Right cardiac atrium (tissue), 5 donors: ENCODE measurements around the gene TRPV3. TPM values are rescaled to one million over a fixed set of nuclear protein-coding genes. Genes with fewer than 3 reads are reported as not detected.
"Not testable (repeated sequence)": the region's sequence is repeated elsewhere in the genome, so short reads cannot be mapped to it uniquely, and the experiment has no call there.

Experiments
- ATAC-seq, 2 donors: fragments of 200-7000 bp; cut with Tn5 transposase; one replicate each; pipeline versions ENCODE4 v1.8.0 to v1.9.1; 2020; ENCODE audit warnings: moderate library complexity in 2 of 2, mild to moderate bottlenecking in 1 of 2
- DNase-seq, 3 donors: peaks; one replicate each; pipeline ENCODE4 v3.0.0-alpha.2; 2020
- H3K27ac ChIP-seq: one replicate; pipeline ENCODE4 v1.5.1; 2013; ENCODE audit warnings: mild to moderate bottlenecking, low read length, control low read depth, moderate library complexity
- H3K27me3 ChIP-seq: one replicate; pipeline ENCODE4 v1.6.1; 2013; ENCODE audit not compliant: control insufficient read depth, insufficient read depth
- H3K4me1 ChIP-seq: one replicate; pipeline ENCODE4 v1.6.1; 2013; ENCODE audit warnings: low read length; ENCODE audit not compliant: control insufficient read depth, insufficient read depth
- H3K4me3 ChIP-seq: one replicate; pipeline ENCODE4 v1.5.1; 2013; ENCODE audit warnings: low read length, control low read depth
- H3K9me3 ChIP-seq: one replicate; pipeline ENCODE4 v1.6.1; 2013; ENCODE audit warnings: low read length; ENCODE audit not compliant: control insufficient read depth
- WGBS: extraction: QIAGEN DNeasy Blood & Tissue Kit; methylation state at CpG from one replicate; pipeline ENCODE4 v1.1.7; 2013; 5-methylcytosine and 5-hydroxymethylcytosine counted together
- intact Hi-C, 4 donors: fragments of 100-400 bp; cut with DNase I; formaldehyde crosslinking; loops; one replicate each; pipeline versions ENCODE4 v1.11.0 to v1.14.0; 2022 to 2023
- polyA plus RNA-seq: library from polyadenylated mRNA; stranded (reverse); fragments of 200-250 nt; gene quantifications from one replicate; pipeline ENCODE4 v1.2.3, GENCODE V29; 2013
- total RNA-seq, 4 donors: library from RNA; stranded (reverse); fragmentation: NEBNext Ultra II Directional; extraction: Animal tissue kit (Norgen Biotek cat#: 25700); gene quantifications; one replicate each; pipeline ENCODE4 v1.2.1, GENCODE V29; 2021
- donor health status: healthy with polysubstance abuse.
- donor health status: DM: no; HTN: yes; CAD: no.
- donor health status: DM: no; HTN: no; CAD: no.
- donor health status: DM: no; HTN: yes; CAD: no; lungs with severe emphysema.
- donor health status: DM: yes; HTN: yes; CAD: no.

TRPV3 gene
- total and polyA plus RNA-seq, 5 donors: 1.6 to 3.3 (median 2.7) TPM

- H3K27ac ChIP-seq: no peak overlapping the region
- H3K27me3 ChIP-seq: no peaks in the 10 kb centered on the region
- H3K9me3 ChIP-seq: no peaks in the 10 kb centered on the region
- DNase-seq (peak in 1 of 3 donors; percentile 31), ATAC-seq (no peak)
- H3K4me3 ChIP-seq: no peak overlapping the region
- intact Hi-C loops: no loop called here
- H3K4me1 ChIP-seq: no peaks in the 10 kb centered on the region
- WGBS: 85% methylated on average over 22 of the region's 22 CpGs
Observed at GRCh38 chr17:3573246-3574100, 15.9 kb upstream of the TRPV3 start.

- DNase-seq (no peak), ATAC-seq (no peak)
- Histone ChIP-seq H3K4me3 (no peak overlapping the region), H3K27me3 (no peaks in the 10 kb centered on the region), H3K4me1 (no peaks in the 10 kb centered on the region), H3K27ac (no peak overlapping the region), H3K9me3 (no peaks in the 10 kb centered on the region)
- 94% methylated on average over 7 of the region's 7 CpGs for WGBS
- intact Hi-C loops: no loop called here
Observed at GRCh38 chr17:3572231-3572630, 14.6 kb upstream of the TRPV3 start.

- Histone ChIP-seq H3K4me3 (no peak overlapping the region), H3K9me3 (no peaks in the 10 kb centered on the region), H3K27me3 (no peaks in the 10 kb centered on the region), H3K27ac (no peak overlapping the region), H3K4me1 (no peaks in the 10 kb centered on the region)
- intact Hi-C loops: no loop called here
- peak in 1 of 3 donors; percentile 53 for DNase-seq
- WGBS: 94% methylated on average over 36 of the region's 36 CpGs
- peak; percentile 11 to 36 for ATAC-seq
Observed at GRCh38 chr17:3571043-3571900, 13.7 kb upstream of the TRPV3 start.

GRCh38 chr17:3569534-3570137 is 12.0 kb upstream of the TRPV3 start:
- intact Hi-C loops: no loop called here
- Histone ChIP-seq H3K9me3 (no peaks in the 10 kb centered on the region), H3K27me3 (no peaks in the 10 kb centered on the region), H3K4me3 (no peak overlapping the region), H3K4me1 (no peaks in the 10 kb centered on the region), H3K27ac (no peak overlapping the region)
- ATAC-seq (no peak), DNase-seq (no peak)
- 92% methylated on average over 9 of the region's 9 CpGs for whole genome bisulfite sequencing

GRCh38 chr17:3566551-3566950 is 8.9 kb upstream of the TRPV3 start:
- DNase-seq: no peak
- Histone ChIP-seq H3K27me3 (no peaks in the 10 kb centered on the region), H3K4me1 (peaks cover 3% of the 10 kb centered on the region), H3K4me3 (no peak overlapping the region), H3K9me3 (no peaks in the 10 kb centered on the region), H3K27ac (no peak overlapping the region)
- intact Hi-C loops: no loop called here
- ATAC-seq: no peak
- 84% methylated on average over 12 of the region's 12 CpGs for WGBS

- ATAC-seq: no peak
- no peaks in the 10 kb centered on the region for H3K9me3 ChIP-seq
- peaks cover 3% of the 10 kb centered on the region for H3K4me1 ChIP-seq
- no peak for DNase-seq
- 87% methylated on average over 4 of the region's 4 CpGs for WGBS
- no peaks in the 10 kb centered on the region for H3K27me3 ChIP-seq
- intact Hi-C loops: no loop called here
- no peak overlapping the region for H3K27ac ChIP-seq
- H3K4me3 ChIP-seq: no peak overlapping the region
Observed at GRCh38 chr17:3565143-3565542, 7.5 kb upstream of the TRPV3 start.

GRCh38 chr17:3564241-3564640 is 6.6 kb upstream of the TRPV3 start:
- H3K27ac ChIP-seq, H3K4me3 ChIP-seq, H3K9me3 ChIP-seq, H3K4me1 ChIP-seq, intact Hi-C loops, H3K27me3 ChIP-seq, DNase-seq, ATAC-seq: not testable (repeated sequence)
- WGBS: 95% methylated on average over 27 of the region's 28 CpGs

- intact Hi-C loops: no loop called here
- H3K4me1 ChIP-seq: peaks cover 3% of the 10 kb centered on the region
- DNase-seq (no peak), ATAC-seq (no peak)
- no peaks in the 10 kb centered on the region for H3K27me3 ChIP-seq
- H3K27ac ChIP-seq: no peak overlapping the region
- no peak overlapping the region for H3K4me3 ChIP-seq
- WGBS: 88% methylated on average over 9 of the region's 9 CpGs
- H3K9me3 ChIP-seq: no peaks in the 10 kb centered on the region
Observed at GRCh38 chr17:3559270-3559645, 1.6 kb upstream of the TRPV3 start.

GRCh38 chr17:3558603-3559269 is 1.1 kb upstream of the TRPV3 start:
- Histone ChIP-seq H3K4me3 (no peak overlapping the region), H3K27me3 (no peaks in the 10 kb centered on the region), H3K4me1 (peaks cover 3% of the 10 kb centered on the region), H3K27ac (no peak overlapping the region), H3K9me3 (no peaks in the 10 kb centered on the region)
- intact Hi-C loops: no loop called here
- DNase-seq: no peak
- no peak for ATAC-seq
- WGBS: 41% methylated on average over 25 of the region's 25 CpGs

GRCh38 chr17:3556916-3557767 is 470 bp downstream of the TRPV3 start:
- Histone ChIP-seq H3K27ac (no peak overlapping the region), H3K9me3 (no peaks in the 10 kb centered on the region), H3K27me3 (no peaks in the 10 kb centered on the region), H3K4me3 (no peak overlapping the region), H3K4me1 (no peaks in the 10 kb centered on the region)
- ATAC-seq (peak in 1 of 2 donors; percentile 8), DNase-seq (no peak)
- 71% methylated on average over 15 of the region's 15 CpGs for WGBS
- intact Hi-C loops: no loop called here
